ENCODE data around the gene G3BP2. TPM values are rescaled to one million over a fixed set of nuclear protein-coding genes. Genes with fewer than 3 reads are reported as not detected.
A peak's percentile ranks its signal among the peaks of the same experiment; 100 is the strongest.
"Not testable (repeated sequence)": the region's sequence is repeated elsewhere in the genome, so short reads cannot be mapped to it uniquely, and the experiment has no call there.

Gene G3BP2
- total RNA-seq, 1 donor from 2014 or later = 133 TPM

DNA sequence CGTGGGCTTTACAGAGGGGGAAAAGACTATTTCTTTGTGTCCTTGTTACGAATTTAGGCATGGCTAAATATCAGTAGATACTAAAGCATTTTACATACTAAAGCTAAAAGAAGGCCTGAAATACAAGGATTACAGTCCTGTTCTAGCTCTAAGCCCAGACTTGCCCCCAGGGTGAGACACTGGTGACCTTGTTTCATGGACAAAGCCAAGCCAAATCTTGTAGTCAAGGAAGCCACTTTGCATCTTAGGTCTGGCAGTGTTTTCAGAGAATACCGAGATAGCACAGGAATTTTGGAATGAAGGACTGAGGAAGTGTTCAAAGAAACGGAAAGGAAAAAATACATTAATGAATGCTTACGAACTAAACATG is 733 bp upstream of the G3BP2 start:
- H3K36me3 Mint-ChIP-seq = no peaks in the 10 kb centered on the region
- peak overlapping the region; percentile 99 for H3K27ac Mint-ChIP-seq
- peak overlapping the region; percentile 99 for H3K4me3 Mint-ChIP-seq
- DNase-seq (ENCODE audit: extremely low spot score, unreplicated experiment) = no peak
- TF ChIP-seq, protein P1, sequence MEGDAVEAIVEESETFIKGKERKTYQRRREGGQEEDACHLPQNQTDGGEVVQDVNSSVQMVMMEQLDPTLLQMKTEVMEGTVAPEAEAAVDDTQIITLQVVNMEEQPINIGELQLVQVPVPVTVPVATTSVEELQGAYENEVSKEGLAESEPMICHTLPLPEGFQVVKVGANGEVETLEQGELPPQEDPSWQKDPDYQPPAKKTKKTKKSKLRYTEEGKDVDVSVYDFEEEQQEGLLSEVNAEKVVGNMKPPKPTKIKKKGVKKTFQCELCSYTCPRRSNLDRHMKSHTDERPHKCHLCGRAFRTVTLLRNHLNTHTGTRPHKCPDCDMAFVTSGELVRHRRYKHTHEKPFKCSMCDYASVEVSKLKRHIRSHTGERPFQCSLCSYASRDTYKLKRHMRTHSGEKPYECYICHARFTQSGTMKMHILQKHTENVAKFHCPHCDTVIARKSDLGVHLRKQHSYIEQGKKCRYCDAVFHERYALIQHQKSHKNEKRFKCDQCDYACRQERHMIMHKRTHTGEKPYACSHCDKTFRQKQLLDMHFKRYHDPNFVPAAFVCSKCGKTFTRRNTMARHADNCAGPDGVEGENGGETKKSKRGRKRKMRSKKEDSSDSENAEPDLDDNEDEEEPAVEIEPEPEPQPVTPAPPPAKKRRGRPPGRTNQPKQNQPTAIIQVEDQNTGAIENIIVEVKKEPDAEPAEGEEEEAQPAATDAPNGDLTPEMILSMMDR (conservative IDR thresholded peaks at IDR 0.05) = no peak
- no peaks in the 10 kb centered on the region for H3K9me3 Mint-ChIP-seq
- H3K27me3 Mint-ChIP-seq = no peaks in the 10 kb centered on the region
- peaks cover 29% of the 10 kb centered on the region for H3K4me1 Mint-ChIP-seq (ENCODE audit: unreplicated experiment)

DNA sequence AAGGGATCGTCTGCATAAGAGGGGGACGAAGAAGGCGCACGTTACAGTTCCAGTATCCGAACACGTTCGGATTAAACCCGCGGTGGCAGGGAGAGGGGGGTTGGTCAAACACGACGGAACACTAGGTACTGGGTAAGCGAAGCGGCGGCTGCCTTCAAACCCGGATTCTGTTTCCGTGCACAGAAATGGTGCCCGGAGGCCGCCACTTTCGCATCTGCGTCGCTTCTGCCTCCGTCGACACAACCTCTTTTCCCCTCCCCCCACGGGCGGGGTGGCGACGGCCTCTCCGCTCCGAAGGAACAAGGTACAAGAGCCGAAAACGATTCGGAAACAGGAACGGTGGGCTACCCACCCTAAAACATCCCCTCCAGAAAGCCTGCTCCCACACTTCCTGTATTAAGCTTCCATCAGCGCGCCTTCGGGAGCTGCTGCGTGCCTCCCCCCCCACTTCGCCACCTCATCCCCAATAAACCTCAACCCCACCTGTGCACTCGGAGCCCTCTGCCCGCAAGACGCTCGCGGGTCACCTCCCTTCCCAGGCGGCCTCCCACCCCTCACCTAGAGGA is 667 bp downstream of the G3BP2 start:
- Mint-ChIP-seq H3K4me3 (peak overlapping the region; percentile 99), H3K27ac (peak overlapping the region; percentile 99), H3K4me1 (ENCODE audit: unreplicated experiment) (peaks cover 41% of the 10 kb centered on the region), H3K9me3 (no peaks in the 10 kb centered on the region), H3K36me3 (no peaks in the 10 kb centered on the region), H3K27me3 (no peaks in the 10 kb centered on the region)
- TF ChIP-seq, protein P1 (conservative IDR thresholded peaks at IDR 0.05) = no peak
- peak; percentile 76 for DNase-seq (ENCODE audit: extremely low spot score, unreplicated experiment)

DNA sequence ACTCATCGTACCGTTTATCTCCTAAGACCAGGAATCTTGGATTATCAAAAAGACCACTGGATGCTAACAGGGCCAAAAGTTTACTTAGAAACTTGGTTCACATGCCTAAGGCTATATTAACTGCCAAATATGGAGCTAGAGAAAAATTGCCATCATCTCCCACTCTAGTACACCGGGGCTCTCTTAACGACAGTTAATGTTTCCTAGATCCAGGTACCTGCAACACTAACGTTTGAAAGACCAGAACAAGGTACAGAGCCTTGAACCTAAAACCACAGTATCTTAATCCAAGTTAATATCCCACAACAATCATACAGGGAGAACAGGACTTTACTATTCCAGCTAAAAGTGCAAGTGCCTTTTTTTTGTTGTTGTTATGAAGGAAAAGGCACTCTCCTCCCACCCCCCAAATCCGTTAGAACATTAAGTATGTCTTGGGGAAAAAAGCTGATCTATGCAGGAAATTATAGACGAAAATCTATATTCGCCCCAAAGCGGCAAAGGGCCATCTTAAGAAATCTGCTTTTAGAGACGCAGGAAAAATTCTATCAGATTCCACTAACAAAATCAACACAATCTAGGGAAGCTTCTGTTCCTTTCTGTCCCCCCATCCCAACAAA is 1.3 kb downstream of the G3BP2 start:
- Mint-ChIP-seq H3K36me3 (no peaks in the 10 kb centered on the region), H3K4me1 (ENCODE audit: unreplicated experiment) (peaks cover 45% of the 10 kb centered on the region), H3K4me3 (peak overlapping the region; percentile 99), H3K27me3 (no peaks in the 10 kb centered on the region), H3K27ac (peak overlapping the region; percentile 99), H3K9me3 (no peaks in the 10 kb centered on the region)
- TF ChIP-seq, protein P1 (conservative IDR thresholded peaks at IDR 0.05) = no peak
- DNase-seq (ENCODE audit: extremely low spot score, unreplicated experiment) = no peak

GRCh38 chr4:75668596-75668995 is 4.6 kb downstream of the G3BP2 start:
- Mint-ChIP-seq H3K9me3 (no peaks in the 10 kb centered on the region), H3K4me3 (no peak overlapping the region), H3K36me3 (no peaks in the 10 kb centered on the region), H3K4me1 (ENCODE audit: unreplicated experiment) (peaks cover 49% of the 10 kb centered on the region), H3K27ac (no peak overlapping the region), H3K27me3 (no peaks in the 10 kb centered on the region)
- DNase-seq (ENCODE audit: extremely low spot score, unreplicated experiment) = no peak
- TF ChIP-seq, protein P1 (conservative IDR thresholded peaks at IDR 0.05) = no peak

- not testable (repeated sequence) for DNase-seq (ENCODE audit: extremely low spot score, unreplicated experiment); H3K4me3 Mint-ChIP-seq; H3K9me3 Mint-ChIP-seq; H3K36me3 Mint-ChIP-seq; H3K27me3 Mint-ChIP-seq
- peaks cover 50% of the 10 kb centered on the region for H3K4me1 Mint-ChIP-seq (ENCODE audit: unreplicated experiment)
- H3K27ac Mint-ChIP-seq = peak overlapping the region; percentile 46
Observed at GRCh38 chr4:75667636-75668035, 5.6 kb downstream of the G3BP2 start.

DNA sequence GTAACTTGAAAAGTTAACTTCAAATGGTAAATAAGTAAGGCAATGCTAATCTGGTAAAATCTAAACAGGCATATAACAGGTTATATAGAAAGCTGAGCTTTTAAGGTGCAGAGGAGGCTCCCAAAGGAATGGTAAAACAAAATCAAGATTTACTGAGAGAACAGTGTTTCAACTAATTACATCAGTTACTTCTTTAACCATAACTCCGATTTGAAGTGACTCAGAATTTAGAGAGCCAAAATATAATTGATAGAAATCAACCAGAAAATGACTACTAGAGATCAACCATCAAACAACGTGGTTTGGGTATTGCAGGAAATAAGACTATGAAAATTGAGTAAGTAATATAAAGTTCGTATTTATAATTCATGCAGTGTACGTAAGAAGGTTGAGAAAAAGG is 6.9 kb downstream of the G3BP2 start:
- DNase-seq (ENCODE audit: extremely low spot score, unreplicated experiment) = no peak
- Mint-ChIP-seq H3K4me1 (ENCODE audit: unreplicated experiment) (peaks cover 46% of the 10 kb centered on the region), H3K27ac (no peak overlapping the region), H3K9me3 (no peaks in the 10 kb centered on the region), H3K27me3 (no peaks in the 10 kb centered on the region), H3K36me3 (no peaks in the 10 kb centered on the region), H3K4me3 (no peak overlapping the region)
- TF ChIP-seq, protein P1 (conservative IDR thresholded peaks at IDR 0.05) = no peak

DNA sequence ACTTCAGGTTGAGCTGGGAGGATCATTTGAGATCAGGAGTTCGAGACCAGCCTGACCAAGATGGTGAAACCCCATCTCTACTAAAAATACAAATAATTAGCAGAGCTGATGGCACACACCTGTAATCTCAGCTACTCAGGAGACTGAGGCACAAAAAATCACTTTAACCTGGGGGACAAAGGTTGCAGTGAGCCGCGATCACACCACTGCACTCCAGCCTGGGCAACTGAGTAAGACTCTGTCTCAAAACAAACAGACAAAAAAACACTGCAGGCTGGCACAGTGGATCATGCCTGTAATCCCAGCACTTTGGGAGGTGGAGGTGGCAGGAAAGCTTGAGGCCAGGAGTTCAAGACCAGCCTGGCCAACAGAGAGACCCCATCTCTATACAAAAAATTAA is 8.6 kb downstream of the G3BP2 start:
- not testable (repeated sequence) for H3K27me3 Mint-ChIP-seq; H3K36me3 Mint-ChIP-seq; H3K9me3 Mint-ChIP-seq; DNase-seq (ENCODE audit: extremely low spot score, unreplicated experiment); H3K4me3 Mint-ChIP-seq; H3K27ac Mint-ChIP-seq
- H3K4me1 Mint-ChIP-seq (ENCODE audit: unreplicated experiment) = peaks cover 37% of the 10 kb centered on the region

Data from type B pancreatic cell (in vitro differentiated cells).